Loucy (cell line): ENCODE results near the gene TPBG.

Source experiments
- CTCF ChIP-seq: fragments of 200-600 bp; sonication (generic); conservative IDR thresholded peaks from 2 replicates; pipeline ENCODE4 v1.5.1; 2014; ENCODE audit warnings: mild to moderate bottlenecking, antibody characterized with exemption, low read length
- EZH2phosphoT487 ChIP-seq: fragments of 200-600 bp; IDR thresholded peaks from 2 replicates; pipeline ENCODE4 v1.6.1; 2018; ENCODE audit warnings: antibody characterized with exemption, mild to moderate bottlenecking, moderate library complexity, borderline replicate concordance

- TF ChIP-seq CTCF, result no peak
- TF ChIP-seq EZH2phosphoT487, result no peak
Observed at GRCh38 chr6:82353848-82354247, 9.8 kb upstream of the TPBG start.
